Tibial nerve (tissue), 4 donors: ENCODE data around the gene INSYN2B. TPM values are rescaled to one million over a fixed set of nuclear protein-coding genes. Genes with fewer than 3 reads are reported as not detected.
A peak's percentile ranks its signal among the peaks of the same experiment; 100 is the strongest.

ENCODE experiments used
- DNase-seq, 2 donors: peaks; one replicate each; pipeline ENCODE4 v3.0.0-alpha.2; 2019; ENCODE audit warnings: low spot score in 2 of 2
- H3K27ac ChIP-seq, 4 donors: fragments of 200-600 bp; sonication (generic) in 3 of 4; one replicate each; pipeline ENCODE4 v1.5.1; 2017 to 2019; ENCODE audit warnings: mild to moderate bottlenecking in 1 of 4
- H3K27me3 ChIP-seq, 2 donors: fragments of 200-600 bp; sonication (generic) in 1 of 2; one replicate each; pipeline versions ENCODE4 v1.5.1 to v1.6.0; 2017 to 2019
- H3K36me3 ChIP-seq, 3 donors: fragments of 200-600 bp; sonication (generic); one replicate each; pipeline ENCODE4 v1.5.1; 2018 to 2019
- H3K4me1 ChIP-seq, 4 donors: fragments of 200-600 bp; sonication (generic) in 3 of 4; one replicate each; pipeline ENCODE4 v1.5.1; 2017 to 2019
- H3K4me3 ChIP-seq, 4 donors: fragments of 200-600 bp; sonication (generic) in 3 of 4; one replicate each; pipeline ENCODE4 v1.5.1; 2017 to 2019; ENCODE audit warnings: mild to moderate bottlenecking in 1 of 4, moderate library complexity in 1 of 4
- H3K9me3 ChIP-seq, 4 donors: fragments of 200-600 bp; sonication (generic) in 3 of 4; one replicate each; pipeline ENCODE4 v1.5.1; 2017 to 2019
- CTCF ChIP-seq, 5 experiments: fragments of 200-600 bp in 3 of 5; fragments of 450-650 bp in 2 of 5; sonication (generic) in 3 of 5; IDR thresholded peaks; one replicate each; pipeline ENCODE4 v1.5.1; 2016 to 2019; ENCODE audit warnings: antibody characterized with exemption in 5 of 5, mild to moderate bottlenecking in 3 of 5, moderate library complexity in 2 of 5
- EP300 ChIP-seq, 2 donors: sonication (generic); formaldehyde crosslinking; IDR thresholded peaks; one replicate each; pipeline ENCODE4 v1.6.1; 2017; ENCODE audit warnings: antibody characterized with exemption in 2 of 2, mild to moderate bottlenecking in 1 of 2
- POLR2A ChIP-seq, 2 donors: fragments of 450-650 bp; IDR thresholded peaks; one replicate each; pipeline ENCODE4 v1.6.1; 2017; ENCODE audit warnings: antibody characterized with exemption in 2 of 2, mild to moderate bottlenecking in 2 of 2, moderate library complexity in 2 of 2
- WGBS, 2 donors: methylation state at CpG; one replicate each; pipeline ENCODE4 v1.1.5; 2018; 5-methylcytosine and 5-hydroxymethylcytosine counted together
- total RNA-seq, 4 donors: library from RNA; depleted of rRNA; stranded (reverse); fragments of >200 nt; gene quantifications; one replicate each; pipeline ENCODE4 v1.1.0, GENCODE V29; 2016

Gene INSYN2B
- total RNA-seq, 4 donors from 2014 or later, result 0.60 to 4.2 TPM; not detected in 2

GRCh38 chr5:169945831-169946261 is 34.4 kb downstream of the INSYN2B start:
- H3K27ac ChIP-seq, result peak overlapping the region in 1 of 4 donors; percentile 50
- peak in 1 of 2 donors; percentile 8 for DNase-seq
- no peaks in the 10 kb centered on the region for H3K9me3 ChIP-seq
- WGBS, 2 donors, result 10 to 11% methylated on average over 3 of the region's 3 CpGs
- no peak for TF ChIP-seq EP300 (IDR thresholded peaks at IDR 0.05)
- no peak for TF ChIP-seq POLR2A (IDR thresholded peaks at IDR 0.05)
- no peak for TF ChIP-seq CTCF (IDR thresholded peaks at IDR 0.05)
- H3K27me3 ChIP-seq, result no peaks in the 10 kb centered on the region
- H3K4me3 ChIP-seq, result no peak overlapping the region
- peaks cover 0 to 9% (median 0%) of the 10 kb centered on the region in 4 donors for H3K4me1 ChIP-seq
- no peaks in the 10 kb centered on the region for H3K36me3 ChIP-seq

GRCh38 chr5:169944922-169945680 is 35.2 kb downstream of the INSYN2B start:
- TF ChIP-seq EP300 (IDR thresholded peaks at IDR 0.05) (no peak), CTCF (IDR thresholded peaks at IDR 0.05) (no peak), POLR2A (IDR thresholded peaks at IDR 0.05) (no peak)
- H3K4me3 ChIP-seq, result no peak overlapping the region
- DNase-seq, result peak in 1 of 2 donors; percentile 12
- no peaks in the 10 kb centered on the region for H3K36me3 ChIP-seq
- H3K4me1 ChIP-seq, result peaks cover 0 to 9% (median 0%) of the 10 kb centered on the region in 4 donors
- no peaks in the 10 kb centered on the region for H3K27me3 ChIP-seq
- no peaks in the 10 kb centered on the region for H3K9me3 ChIP-seq
- H3K27ac ChIP-seq, result peak overlapping the region in 1 of 4 donors; percentile 50
- 62 to 65% methylated on average over 8 of the region's 8 CpGs for WGBS, 2 donors

GRCh38 chr5:169944115-169944514 is 36.2 kb downstream of the INSYN2B start:
- no peak for DNase-seq
- no peak overlapping the region for H3K27ac ChIP-seq
- no peaks in the 10 kb centered on the region for H3K36me3 ChIP-seq
- 84 to 89% methylated on average over 6 of the region's 6 CpGs for WGBS, 2 donors
- H3K27me3 ChIP-seq, result no peaks in the 10 kb centered on the region
- TF ChIP-seq EP300 (IDR thresholded peaks at IDR 0.05) (no peak), POLR2A (IDR thresholded peaks at IDR 0.05) (no peak), CTCF (IDR thresholded peaks at IDR 0.05) (no peak)
- no peaks in the 10 kb centered on the region for H3K9me3 ChIP-seq
- no peak overlapping the region for H3K4me3 ChIP-seq
- H3K4me1 ChIP-seq, result peaks cover 0 to 9% (median 0%) of the 10 kb centered on the region in 4 donors

- H3K4me1 ChIP-seq, result peaks cover 0 to 9% (median 0%) of the 10 kb centered on the region in 4 donors
- DNase-seq, result no peak
- H3K27ac ChIP-seq, result no peak overlapping the region
- no peaks in the 10 kb centered on the region for H3K9me3 ChIP-seq
- TF ChIP-seq EP300 (IDR thresholded peaks at IDR 0.05), result no peak
- TF ChIP-seq CTCF (IDR thresholded peaks at IDR 0.05), result no peak
- TF ChIP-seq POLR2A (IDR thresholded peaks at IDR 0.05), result no peak
- H3K36me3 ChIP-seq, result no peaks in the 10 kb centered on the region
- no peaks in the 10 kb centered on the region for H3K27me3 ChIP-seq
- H3K4me3 ChIP-seq, result no peak overlapping the region
- WGBS, 2 donors, result 89 to 91% methylated on average over 4 of the region's 4 CpGs
Observed at GRCh38 chr5:169943026-169943425, 37.3 kb downstream of the INSYN2B start.

- Histone ChIP-seq H3K27me3 (no peaks in the 10 kb centered on the region), H3K9me3 (no peaks in the 10 kb centered on the region), H3K4me3 (no peak overlapping the region), H3K4me1 (peaks cover 0 to 9% (median 0%) of the 10 kb centered on the region in 4 donors), H3K27ac (no peak overlapping the region), H3K36me3 (no peaks in the 10 kb centered on the region)
- TF ChIP-seq POLR2A (IDR thresholded peaks at IDR 0.05), result no peak
- TF ChIP-seq CTCF (IDR thresholded peaks at IDR 0.05), result no peak
- TF ChIP-seq EP300 (IDR thresholded peaks at IDR 0.05), result no peak
- WGBS, 2 donors, result 77 to 78% methylated on average over 1 of the region's 1 CpG
- DNase-seq, result no peak
Observed at GRCh38 chr5:169942181-169942580, 38.1 kb downstream of the INSYN2B start.
